ENCODE measurements around the gene PSME3IP1. TPM values are rescaled to one million over a fixed set of nuclear protein-coding genes. Genes with fewer than 3 reads are reported as not detected.

PSME3IP1 gene
- total RNA-seq, 1 donor from 2014 or later: 79.8 TPM

DNA sequence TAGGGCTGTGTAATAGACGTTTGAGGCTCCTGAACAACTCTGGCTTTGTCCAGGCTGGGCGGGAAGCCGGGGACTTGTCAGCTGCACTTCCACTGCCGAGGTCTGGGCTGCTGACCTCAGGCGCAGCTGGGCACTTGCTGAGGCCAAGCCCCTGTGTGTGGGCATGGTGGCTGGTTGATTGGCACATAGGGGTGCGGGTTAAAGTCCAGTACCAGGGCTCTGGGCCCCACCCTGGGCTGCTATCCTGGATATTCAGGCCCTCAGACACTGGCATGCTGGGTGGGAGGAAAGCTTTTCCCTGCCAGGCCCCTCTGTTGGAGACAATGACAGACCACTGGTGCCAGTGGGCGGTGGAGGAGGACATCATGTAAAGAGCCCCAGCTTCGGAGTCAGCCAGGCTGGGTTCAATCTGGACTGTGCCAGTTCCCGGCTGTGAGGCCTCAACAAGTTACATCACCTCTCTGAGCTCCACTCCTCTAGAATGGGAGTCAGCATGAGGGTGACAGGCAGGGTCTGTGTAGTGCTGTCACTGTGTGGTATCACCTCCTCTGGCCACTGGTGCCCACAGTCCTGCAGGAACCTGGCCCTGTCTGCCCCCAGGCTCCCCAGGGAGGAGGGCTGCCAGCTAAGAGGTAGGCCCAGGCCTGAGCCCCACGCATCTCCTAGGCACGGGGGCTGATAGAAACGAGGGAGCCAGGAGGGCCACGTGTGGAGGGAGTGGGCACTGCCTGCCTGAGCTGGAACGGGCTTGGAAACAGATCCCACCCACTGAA, 42.5 kb downstream of the PSME3IP1 start:
- Histone ChIP-seq H3K36me3 (peaks cover 3% of the 10 kb centered on the region), H3K4me3 (no peak overlapping the region), H3K27me3 (ENCODE audit: low read depth) (no peaks in the 10 kb centered on the region), H3K27ac (peak overlapping the region; percentile 72), H3K4me1 (peaks cover 86% of the 10 kb centered on the region), H3K9me3 (no peaks in the 10 kb centered on the region)
- TF ChIP-seq, protein P1, sequence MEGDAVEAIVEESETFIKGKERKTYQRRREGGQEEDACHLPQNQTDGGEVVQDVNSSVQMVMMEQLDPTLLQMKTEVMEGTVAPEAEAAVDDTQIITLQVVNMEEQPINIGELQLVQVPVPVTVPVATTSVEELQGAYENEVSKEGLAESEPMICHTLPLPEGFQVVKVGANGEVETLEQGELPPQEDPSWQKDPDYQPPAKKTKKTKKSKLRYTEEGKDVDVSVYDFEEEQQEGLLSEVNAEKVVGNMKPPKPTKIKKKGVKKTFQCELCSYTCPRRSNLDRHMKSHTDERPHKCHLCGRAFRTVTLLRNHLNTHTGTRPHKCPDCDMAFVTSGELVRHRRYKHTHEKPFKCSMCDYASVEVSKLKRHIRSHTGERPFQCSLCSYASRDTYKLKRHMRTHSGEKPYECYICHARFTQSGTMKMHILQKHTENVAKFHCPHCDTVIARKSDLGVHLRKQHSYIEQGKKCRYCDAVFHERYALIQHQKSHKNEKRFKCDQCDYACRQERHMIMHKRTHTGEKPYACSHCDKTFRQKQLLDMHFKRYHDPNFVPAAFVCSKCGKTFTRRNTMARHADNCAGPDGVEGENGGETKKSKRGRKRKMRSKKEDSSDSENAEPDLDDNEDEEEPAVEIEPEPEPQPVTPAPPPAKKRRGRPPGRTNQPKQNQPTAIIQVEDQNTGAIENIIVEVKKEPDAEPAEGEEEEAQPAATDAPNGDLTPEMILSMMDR (IDR thresholded peaks at IDR 0.05): no peak
- intact Hi-C loops (cut with DNase I): no loop called here
- ATAC-seq (no peak), DNase-seq (no peak)

DNA sequence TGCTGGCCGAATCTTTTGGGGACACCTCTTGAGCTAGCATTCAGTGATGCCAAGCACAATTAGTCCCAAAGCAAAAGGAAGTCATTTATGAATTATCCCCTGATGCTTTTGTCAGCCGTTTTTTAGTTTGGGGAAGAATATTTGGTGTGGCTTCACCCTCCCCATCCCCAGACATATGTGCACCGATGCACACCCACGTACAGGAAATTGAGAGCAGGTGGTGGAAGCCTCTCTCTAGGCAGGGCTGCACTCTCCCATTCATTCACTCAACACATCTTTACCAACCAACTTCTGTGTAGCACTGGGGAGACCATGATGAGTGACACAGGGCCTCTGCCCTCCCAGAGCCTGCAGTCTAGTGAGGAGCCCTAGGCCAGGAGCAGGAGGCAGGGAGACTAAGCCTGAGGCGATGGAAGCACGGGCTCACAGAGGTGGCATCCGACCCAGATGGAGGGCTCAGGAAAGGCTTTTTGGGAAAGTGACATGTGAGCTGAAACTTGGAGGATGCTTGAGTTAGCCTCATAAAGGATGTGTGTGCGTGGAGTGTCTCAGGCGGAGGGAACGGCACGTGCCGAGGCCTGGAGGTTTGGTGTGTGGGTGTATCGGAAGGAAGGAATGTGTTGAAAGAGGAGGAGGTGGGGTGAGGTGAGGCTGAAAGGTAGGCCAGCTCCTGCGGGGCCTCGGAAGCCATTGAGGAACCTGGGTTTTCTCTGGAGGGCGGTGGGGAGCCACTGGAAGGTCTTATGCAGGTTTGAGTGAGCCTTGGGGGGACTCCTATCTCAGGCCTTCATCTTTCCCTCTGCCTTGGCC, 43.8 kb downstream of the PSME3IP1 start:
- peaks cover 75% of the 10 kb centered on the region for H3K4me1 ChIP-seq
- ATAC-seq (peak; percentile 20 to 34), DNase-seq (no peak)
- H3K36me3 ChIP-seq: peaks cover 8% of the 10 kb centered on the region
- H3K27me3 ChIP-seq (ENCODE audit: low read depth): no peaks in the 10 kb centered on the region
- intact Hi-C loops (cut with DNase I): no loop called here
- peak overlapping the region; percentile 72 for H3K27ac ChIP-seq
- TF ChIP-seq, protein P1 (IDR thresholded peaks at IDR 0.05): no peak
- H3K9me3 ChIP-seq: no peaks in the 10 kb centered on the region
- no peak overlapping the region for H3K4me3 ChIP-seq

DNA sequence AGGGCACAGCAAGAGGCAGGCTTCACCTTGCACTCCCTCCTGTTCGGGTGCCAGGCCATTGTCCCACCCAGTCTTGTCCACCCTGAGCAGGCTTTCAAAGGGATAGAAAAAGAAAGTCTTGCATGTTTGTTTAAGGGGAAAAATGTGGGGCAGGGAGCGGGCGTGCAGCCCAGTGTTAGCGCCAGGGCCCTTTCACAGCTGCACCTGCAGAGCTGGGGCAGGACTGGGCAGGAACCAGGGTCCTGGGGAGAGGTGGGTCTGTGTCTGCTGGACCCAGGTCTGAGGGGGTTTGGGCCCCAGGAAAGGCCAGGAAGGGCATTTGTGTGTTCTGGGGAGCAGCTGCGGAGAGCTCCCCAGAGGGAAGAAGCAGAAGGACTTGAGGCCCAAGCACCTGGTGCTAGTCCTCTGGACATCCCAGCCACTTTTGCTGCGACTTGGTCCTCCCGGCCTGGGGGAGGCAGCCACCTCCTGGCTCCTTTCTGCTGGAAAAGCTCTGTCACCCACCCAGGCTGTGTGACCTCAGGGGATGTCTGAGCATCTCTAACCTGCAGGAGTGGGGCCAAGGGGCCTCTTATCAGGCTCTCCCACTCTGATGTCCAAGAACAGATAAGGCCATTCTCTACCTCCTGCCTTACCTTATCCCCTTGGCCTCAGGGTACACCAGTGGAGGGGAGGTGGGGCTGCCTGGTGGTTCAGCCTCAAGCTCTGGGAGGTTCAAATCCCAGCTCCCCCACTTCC, 44.7 kb downstream of the PSME3IP1 start:
- H3K9me3 ChIP-seq: no peaks in the 10 kb centered on the region
- TF ChIP-seq, protein P1 (IDR thresholded peaks at IDR 0.05): no peak
- H3K4me3 ChIP-seq: no peak overlapping the region
- peak overlapping the region; percentile 62 for H3K27ac ChIP-seq
- H3K27me3 ChIP-seq (ENCODE audit: low read depth): no peaks in the 10 kb centered on the region
- H3K4me1 ChIP-seq: peaks cover 66% of the 10 kb centered on the region
- intact Hi-C loops (cut with DNase I): no loop called here
- peaks cover 8% of the 10 kb centered on the region for H3K36me3 ChIP-seq
- DNase-seq (no peak), ATAC-seq (no peak)

DNA sequence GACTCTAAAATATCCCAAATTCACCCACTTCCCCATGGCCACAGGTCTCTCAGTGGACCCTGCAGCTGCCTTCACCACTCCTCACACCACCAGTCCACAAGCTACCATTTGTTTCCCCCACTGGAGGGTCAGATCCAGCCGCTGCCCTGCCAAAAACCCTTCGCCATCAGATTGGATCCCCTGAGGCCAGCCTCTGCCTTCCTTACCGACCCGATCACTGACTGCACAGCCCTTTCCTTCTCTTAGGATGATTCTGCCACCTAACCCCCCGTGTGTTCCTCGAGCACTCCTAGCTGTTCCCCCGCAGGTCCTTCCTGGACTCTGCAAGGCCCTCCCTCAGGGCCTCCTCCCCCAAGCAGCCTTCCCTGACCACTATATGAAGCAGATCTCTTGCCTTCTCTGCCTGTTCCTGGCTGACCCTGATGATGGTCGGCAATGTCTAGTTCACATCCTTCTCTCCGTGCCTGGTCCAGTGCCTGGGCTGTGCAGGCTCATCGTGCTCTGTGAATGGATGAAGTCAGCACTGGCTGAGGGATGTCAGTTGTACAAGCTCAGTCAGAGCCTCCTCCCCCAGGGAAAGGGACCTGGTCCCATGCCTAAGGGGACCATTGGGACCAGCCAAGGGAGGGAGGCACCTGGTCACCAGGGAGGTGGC, 47.4 kb downstream of the PSME3IP1 start:
- Histone ChIP-seq H3K9me3 (no peaks in the 10 kb centered on the region), H3K4me3 (no peak overlapping the region), H3K27ac (peak overlapping the region; percentile 53), H3K36me3 (peaks cover 8% of the 10 kb centered on the region), H3K27me3 (ENCODE audit: low read depth) (no peaks in the 10 kb centered on the region), H3K4me1 (peaks cover 49% of the 10 kb centered on the region)
- intact Hi-C loops (cut with DNase I): no loop called here
- no peak for ATAC-seq
- DNase-seq: no peak
- TF ChIP-seq, protein P1 (IDR thresholded peaks at IDR 0.05): no peak

Measured in lower lobe of right lung (tissue), 2 donors.